T-cell (primary cell): ENCODE data around the gene THY1. TPM values are rescaled to one million over a fixed set of nuclear protein-coding genes. Genes with fewer than 3 reads are reported as not detected.

ENCODE experiments used
- ATAC-seq, 4 experiments: fragments of 200-7000 bp in 3 of 4; fragments of 150-1000 bp in 1 of 4; cut with Tn5 transposase; replicated peaks in 1 of 4; 1 replicate in 3 of 4; 2 replicates in 1 of 4; pipeline ENCODE4 v1.10.0; 2021; ENCODE audit warnings: moderate library complexity in 3 of 4, mild to moderate bottlenecking in 2 of 4, moderate number of reproducible peaks in 1 of 4
- CTCF ChIA-PET, 2 donors: fragments of 300-600 bp; sonication (Branson Sonifier 250); formaldehyde crosslinking; loops; one replicate each; lab custom pipeline; 2022; ENCODE audit warnings: antibody characterized with exemption in 2 of 2; lab: Charles Lee
- POLR2A ChIA-PET, 2 donors: fragments of 300-600 bp; sonication (Branson Sonifier 250); formaldehyde crosslinking; loops; one replicate each; lab custom pipeline; 2022; ENCODE audit warnings: antibody characterized with exemption in 2 of 2; lab: Charles Lee
- DNase-seq, 35 experiments: peaks; one replicate each; pipeline versions ENCODE4 v3.0.0 to v3.0.0-alpha.2; 2013 to 2023
- H3K27ac ChIP-seq: one replicate; pipeline ENCODE4 v1.5.1; 2013; ENCODE audit warnings: low read length
- H3K27me3 ChIP-seq, 2 experiments: replicated peaks in 1 of 2; 1 replicate in 1 of 2; 2 replicates in 1 of 2; pipeline versions ENCODE4 v1.6.1 to v1.7.0; 2013; ENCODE audit warnings: low read length in 1 of 2, mixed read lengths in 1 of 2; ENCODE audit not compliant: control insufficient read depth in 2 of 2, insufficient read depth in 2 of 2; ENCODE audit errors: extremely low read depth in 1 of 2
- H3K36me3 ChIP-seq, 2 donors: 1 replicate in 1 of 2; 2 replicates in 1 of 2; pipeline versions ENCODE4 v1.6.1 to v1.7.0; 2013; ENCODE audit warnings: low read length in 1 of 2; ENCODE audit not compliant: control insufficient read depth in 2 of 2, insufficient read depth in 1 of 2; ENCODE audit errors: extremely low read depth in 1 of 2
- H3K4me1 ChIP-seq, 2 experiments: 1 replicate in 1 of 2; 2 replicates in 1 of 2; pipeline versions ENCODE4 v1.6.1 to v1.7.0; 2013; ENCODE audit warnings: low read length in 2 of 2, mixed read lengths in 1 of 2; ENCODE audit not compliant: insufficient read depth in 2 of 2, control insufficient read depth in 1 of 2; ENCODE audit errors: extremely low read depth in 1 of 2
- H3K4me3 ChIP-seq, 2 donors: 1 replicate in 1 of 2; 2 replicates in 1 of 2; pipeline versions ENCODE4 v1.5.1 to v1.7.0; 2013; ENCODE audit warnings: mild to moderate bottlenecking in 2 of 2, low read length in 1 of 2, moderate library complexity in 1 of 2; ENCODE audit not compliant: control insufficient read depth in 1 of 2; ENCODE audit errors: extremely low read depth in 1 of 2
- H3K9me3 ChIP-seq: 2 replicates; pipeline ENCODE4 v1.7.0; 2013
- H3K27ac Mint-ChIP-seq, 2 donors: one replicate each; pipeline ENCODE4 v1.8.0; 2020 to 2021; ENCODE audit warnings: mild to moderate bottlenecking in 2 of 2, mixed read lengths in 2 of 2
- H3K27me3 Mint-ChIP-seq, 2 donors: one replicate each; pipeline ENCODE4 v1.8.0; 2021 to 2022; ENCODE audit warnings: mixed read lengths in 2 of 2
- H3K36me3 Mint-ChIP-seq: one replicate; pipeline ENCODE4 v1.8.0; 2021; ENCODE audit warnings: mixed read lengths
- H3K4me1 Mint-ChIP-seq, 3 donors: one replicate each; pipeline ENCODE4 v1.8.0; 2020 to 2022; ENCODE audit warnings: mixed read lengths in 3 of 3, mild to moderate bottlenecking in 1 of 3
- H3K4me3 Mint-ChIP-seq, 3 donors: one replicate each; pipeline ENCODE4 v1.8.0; 2020 to 2022; ENCODE audit warnings: mild to moderate bottlenecking in 3 of 3, mixed read lengths in 3 of 3, moderate library complexity in 3 of 3
- H3K9me3 Mint-ChIP-seq, 3 donors: one replicate each; pipeline ENCODE4 v1.8.0; 2020 to 2022; ENCODE audit warnings: mixed read lengths in 3 of 3
- WGBS: methylation state at CpG from one replicate; pipeline ENCODE4 v1.1.5; 2013; ENCODE audit warnings: missing lambda C conversion rate; ENCODE audit not compliant: insufficient coverage; 5-methylcytosine and 5-hydroxymethylcytosine counted together
- total RNA-seq, 35 experiments: library from RNA in 6 of 35; stranded (reverse) in 6 of 35; fragments of 120-200 nt in 1 of 35; gene quantifications; one replicate each; pipeline versions ENCODE4 v1.2.1 to v1.2.4 and lab custom pipeline; 2013 to 2026

The THY1 gene
- total RNA-seq, 5 donors from 2014 or later (not counting 1 experiment from before 2014, with no cell fraction given) = 0.44 to 0.76 (median 0.48) TPM; not detected in 1

- Histone ChIP-seq H3K4me3 (no peak overlapping the region), H3K36me3 (no peaks in the 10 kb centered on the region), H3K27me3 (peaks cover 0 to 59% of the 10 kb centered on the region in 2 experiments), H3K4me1 (peaks cover 0 to 23% of the 10 kb centered on the region in 2 experiments), H3K9me3 (no peaks in the 10 kb centered on the region), H3K27ac (no peak overlapping the region)
- Mint-ChIP-seq H3K9me3 (no peaks in the 10 kb centered on the region), H3K4me1 (peaks cover 6 to 14% (median 12%) of the 10 kb centered on the region in 3 donors), H3K36me3 (no peaks in the 10 kb centered on the region), H3K4me3 (no peak overlapping the region), H3K27me3 (peaks cover 22 to 32% of the 10 kb centered on the region in 2 donors), H3K27ac (peak overlapping the region in 1 of 2 donors; percentile 60)
- DNase-seq (no peak), ATAC-seq (no peak)
- WGBS = 75% methylated on average over 2 of the region's 8 CpGs
- CTCF ChIA-PET = no interaction called here
- POLR2A ChIA-PET = no interaction called here
Observed at GRCh38 chr11:119371778-119372182, 51.2 kb downstream of the THY1 start.

GRCh38 chr11:119371067-119371601, 51.8 kb downstream of the THY1 start:
- no peak overlapping the region for H3K27ac ChIP-seq
- 95% methylated on average over 8 of the region's 8 CpGs for WGBS
- no peak overlapping the region for H3K4me3 Mint-ChIP-seq
- H3K4me1 ChIP-seq = peaks cover 0 to 23% of the 10 kb centered on the region in 2 experiments
- H3K27me3 ChIP-seq = peaks cover 0 to 65% of the 10 kb centered on the region in 2 experiments
- H3K27me3 Mint-ChIP-seq = peaks cover 28 to 39% of the 10 kb centered on the region in 2 donors
- no peaks in the 10 kb centered on the region for H3K36me3 ChIP-seq
- H3K36me3 Mint-ChIP-seq = no peaks in the 10 kb centered on the region
- no peaks in the 10 kb centered on the region for H3K9me3 Mint-ChIP-seq
- no peaks in the 10 kb centered on the region for H3K9me3 ChIP-seq
- ChIA-PET POLR2A (no interaction called here), CTCF (interaction anchor here (0.5 to 1.6 kb wide), 2 partner anchors 15 to 25 kb away, joined by 4 to 16 read pairs; no protein-coding TSS in a partner anchor)
- H3K4me1 Mint-ChIP-seq = peaks cover 6 to 14% (median 12%) of the 10 kb centered on the region in 3 donors
- H3K27ac Mint-ChIP-seq = no peak overlapping the region
- H3K4me3 ChIP-seq = no peak overlapping the region
- no peak for DNase-seq
- no peak for ATAC-seq

- DNase-seq = peak in 8 of 35 experiments; percentile 9 to 40 (median 26)
- H3K4me3 ChIP-seq = no peak overlapping the region
- no peaks in the 10 kb centered on the region for H3K9me3 ChIP-seq
- Mint-ChIP-seq H3K27me3 (peaks cover 31 to 44% of the 10 kb centered on the region in 2 donors), H3K4me3 (no peak overlapping the region), H3K27ac (no peak overlapping the region), H3K9me3 (no peaks in the 10 kb centered on the region), H3K36me3 (no peaks in the 10 kb centered on the region), H3K4me1 (peaks cover 6 to 14% (median 12%) of the 10 kb centered on the region in 3 donors)
- POLR2A ChIA-PET = no interaction called here
- H3K4me1 ChIP-seq = peaks cover 0 to 23% of the 10 kb centered on the region in 2 experiments
- peaks cover under 1 to 67% of the 10 kb centered on the region in 2 experiments for H3K27me3 ChIP-seq
- peak in 2 of 4 experiments; percentile 45 to 73 for ATAC-seq
- CTCF ChIA-PET = interaction anchor here (0.5 to 1.7 kb wide), 3 partner anchors 10 to 25 kb away, joined by 4 to 16 read pairs (median 6); partner anchors contain the start of gene USP2 (in 1 of the 2)
- no peaks in the 10 kb centered on the region for H3K36me3 ChIP-seq
- no peak overlapping the region for H3K27ac ChIP-seq
- 81% methylated on average over 7 of the region's 8 CpGs for WGBS
Observed at GRCh38 chr11:119370486-119371046, 52.4 kb downstream of the THY1 start.

- DNase-seq (no peak), ATAC-seq (no peak)
- H3K27me3 Mint-ChIP-seq = peaks cover 43 to 57% of the 10 kb centered on the region in 2 donors
- H3K27ac Mint-ChIP-seq = no peak overlapping the region
- H3K9me3 Mint-ChIP-seq = no peaks in the 10 kb centered on the region
- POLR2A ChIA-PET = interaction anchor here in 1 of 2 donors (0.6 kb wide), 1 partner anchor 13 kb away, joined by 3 read pairs; no protein-coding TSS in a partner anchor
- Histone ChIP-seq H3K4me1 (peaks cover 0 to 27% of the 10 kb centered on the region in 2 experiments), H3K4me3 (no peak overlapping the region), H3K27me3 (peaks cover 7 to 75% of the 10 kb centered on the region in 2 experiments), H3K27ac (no peak overlapping the region), H3K36me3 (no peaks in the 10 kb centered on the region), H3K9me3 (no peaks in the 10 kb centered on the region)
- H3K36me3 Mint-ChIP-seq = no peaks in the 10 kb centered on the region
- 87% methylated on average over 9 of the region's 13 CpGs for WGBS
- peaks cover 14 to 21% (median 18%) of the 10 kb centered on the region in 3 donors for H3K4me1 Mint-ChIP-seq
- CTCF ChIA-PET = interaction anchor here in 1 of 2 donors (1.7 kb wide), 1 partner anchor 12 kb away, joined by 6 read pairs; the partner anchor contains the start of gene USP2
- H3K4me3 Mint-ChIP-seq = no peak overlapping the region
Observed at GRCh38 chr11:119369132-119369925, 53.6 kb downstream of the THY1 start.

GRCh38 chr11:119368121-119369034, 54.6 kb downstream of the THY1 start:
- H3K9me3 ChIP-seq = no peaks in the 10 kb centered on the region
- ChIA-PET POLR2A (interaction anchor here in 1 of 2 donors (0.5 kb wide), 1 partner anchor 820 kb away, joined by 9 read pairs; no protein-coding TSS in a partner anchor), CTCF (interaction anchor here (0.8 to 1.3 kb wide), 2 partner anchors 12 to 104 kb away, joined by 3 read pairs; no protein-coding TSS in a partner anchor)
- Mint-ChIP-seq H3K27me3 (peaks cover 43 to 58% of the 10 kb centered on the region in 2 donors), H3K9me3 (no peaks in the 10 kb centered on the region), H3K27ac (no peak overlapping the region), H3K4me1 (peaks cover 10 to 12% (median 11%) of the 10 kb centered on the region in 3 donors), H3K36me3 (no peaks in the 10 kb centered on the region), H3K4me3 (no peak overlapping the region)
- DNase-seq (no peak), ATAC-seq (no peak)
- peaks cover 7 to 76% of the 10 kb centered on the region in 2 experiments for H3K27me3 ChIP-seq
- no peak overlapping the region for H3K4me3 ChIP-seq
- H3K36me3 ChIP-seq = no peaks in the 10 kb centered on the region
- peaks cover 0 to 24% of the 10 kb centered on the region in 2 experiments for H3K4me1 ChIP-seq
- no peak overlapping the region for H3K27ac ChIP-seq
- 74% methylated on average over 14 of the region's 17 CpGs for WGBS
